Superior temporal gyrus (tissue), 1 donor: Measurements from ENCODE around the gene B4GALT3.

Source experiments
- DNase-seq: peaks from one replicate; pipeline ENCODE4 v3.0.0-alpha.2; 2016; ENCODE audit errors: extremely low spot score

Gene B4GALT3

DNA sequence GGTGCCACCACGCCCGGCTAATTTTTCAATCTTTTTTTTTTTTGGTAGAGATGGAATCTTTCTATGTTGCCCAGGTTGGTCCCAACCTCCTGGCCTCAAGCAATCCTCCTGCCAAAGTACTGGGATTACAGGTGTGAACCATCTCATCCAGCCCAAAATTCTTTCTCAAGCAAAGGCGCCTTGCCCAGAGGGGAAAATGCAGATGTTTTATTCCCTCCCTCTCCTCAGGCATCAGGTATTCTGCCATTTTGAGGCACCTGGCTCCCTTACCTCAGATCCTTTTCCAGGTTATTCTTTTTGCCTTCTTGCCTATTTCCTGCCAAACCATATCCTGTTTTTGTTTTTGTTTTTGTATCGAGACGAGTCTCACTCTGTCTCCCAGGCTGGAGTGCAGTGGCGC, 11.1 kb upstream of the B4GALT3 start:
- DNase-seq = no peak

DNA sequence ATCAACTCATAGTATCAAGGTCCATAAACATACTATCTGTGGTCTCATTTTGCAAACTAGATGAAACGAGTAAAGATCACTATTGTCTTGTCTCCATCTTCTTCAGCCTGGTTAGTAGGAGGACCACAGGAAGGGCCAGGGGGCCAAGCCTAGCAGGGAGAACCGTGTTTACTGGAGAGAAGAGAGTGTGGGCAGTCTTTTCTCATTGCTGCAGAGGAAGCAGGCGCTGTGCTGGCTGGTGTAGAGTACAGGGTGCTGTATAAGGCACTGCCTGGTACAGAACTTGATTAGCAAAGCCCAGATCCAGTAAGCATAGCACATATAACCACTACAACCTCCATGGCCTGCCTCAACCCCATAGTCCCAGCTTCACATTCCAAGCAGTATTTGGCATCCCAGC, 10.0 kb upstream of the B4GALT3 start:
- no peak for DNase-seq

DNA sequence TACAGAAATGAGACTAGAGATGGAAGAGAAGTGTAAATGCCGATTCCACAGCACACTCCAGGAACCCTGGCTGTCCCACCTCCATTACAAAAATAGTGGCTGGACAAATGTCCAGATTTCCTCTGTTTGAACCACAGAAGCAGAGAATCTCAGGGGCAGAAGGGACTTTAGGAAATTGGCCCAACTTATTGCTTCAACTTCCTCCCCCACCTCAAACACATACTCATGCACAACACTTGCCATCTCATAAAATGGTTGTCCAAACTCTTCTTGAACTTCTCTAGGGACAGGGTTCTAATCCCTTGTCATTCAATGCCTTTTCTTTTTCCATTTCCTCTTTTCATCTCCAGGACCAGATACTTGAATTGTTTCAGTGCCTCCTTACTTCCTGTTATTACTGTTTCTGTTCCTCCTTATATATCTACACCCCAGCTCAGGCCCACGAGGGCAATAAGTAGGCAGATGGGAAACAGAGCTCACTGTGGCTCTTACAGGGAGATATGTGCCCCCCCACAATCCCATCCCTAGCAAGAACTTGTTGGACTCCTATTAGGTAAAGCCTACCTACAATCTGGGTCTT, 8.5 kb upstream of the B4GALT3 start:
- no peak for DNase-seq

DNA sequence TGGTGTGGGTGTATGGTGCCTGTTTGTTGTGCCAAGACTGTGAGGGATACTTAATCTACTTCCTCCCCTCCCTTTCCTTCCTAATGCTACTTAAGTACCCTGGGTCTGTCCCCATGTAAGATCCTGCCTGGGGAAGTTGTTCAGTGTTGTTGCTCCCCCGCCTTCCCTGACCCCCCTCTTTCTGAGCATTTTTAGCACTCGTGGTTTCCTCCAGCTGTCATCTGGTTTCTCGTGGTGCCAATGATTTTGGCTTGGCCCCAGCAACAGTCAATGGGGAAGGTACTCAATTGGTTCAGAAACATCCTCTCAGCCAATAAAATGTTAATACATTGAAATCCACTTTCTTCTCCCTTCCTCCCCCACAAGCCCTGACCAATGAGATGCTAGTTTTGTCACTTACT, 8.0 kb upstream of the B4GALT3 start:
- DNase-seq = peak; percentile 71

DNA sequence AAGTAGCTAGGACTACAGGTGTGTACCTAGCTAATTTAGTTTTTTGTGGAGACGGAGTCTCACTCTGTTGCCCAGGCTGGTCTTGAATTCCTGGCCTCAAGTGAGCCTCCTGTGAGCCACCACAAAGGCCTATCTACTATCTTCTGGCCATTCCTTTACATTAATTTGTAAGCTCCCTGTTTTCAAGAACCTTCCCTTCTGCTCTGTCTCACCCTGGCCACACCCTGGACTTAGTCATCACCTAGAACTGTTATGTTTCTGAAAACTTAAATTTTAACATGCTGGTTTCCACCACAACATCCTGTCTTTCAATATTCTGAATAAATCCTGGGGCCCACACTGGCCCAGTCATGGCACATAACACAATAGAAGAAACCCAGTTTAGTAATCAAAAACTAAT, 4.9 kb upstream of the B4GALT3 start:
- DNase-seq = no peak

DNA sequence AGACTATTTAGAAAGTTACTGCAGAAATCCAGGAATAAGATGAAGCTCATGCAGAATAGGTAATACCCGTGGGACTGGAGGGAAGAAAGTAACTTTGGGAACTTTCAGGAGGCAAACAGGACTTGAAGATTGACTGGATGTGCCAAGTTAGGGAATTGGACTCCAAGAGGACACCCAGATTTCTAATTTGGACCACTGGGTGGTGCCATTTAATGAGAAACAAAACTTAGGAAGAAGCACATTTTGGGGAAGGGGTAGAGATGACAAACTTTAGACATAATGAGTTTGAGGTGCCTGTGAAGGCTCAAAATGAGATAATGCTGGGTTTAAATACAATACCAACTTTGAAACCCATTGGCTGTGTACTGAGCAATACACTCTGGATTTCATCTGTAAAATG, 3.3 kb upstream of the B4GALT3 start:
- no peak for DNase-seq

DNA sequence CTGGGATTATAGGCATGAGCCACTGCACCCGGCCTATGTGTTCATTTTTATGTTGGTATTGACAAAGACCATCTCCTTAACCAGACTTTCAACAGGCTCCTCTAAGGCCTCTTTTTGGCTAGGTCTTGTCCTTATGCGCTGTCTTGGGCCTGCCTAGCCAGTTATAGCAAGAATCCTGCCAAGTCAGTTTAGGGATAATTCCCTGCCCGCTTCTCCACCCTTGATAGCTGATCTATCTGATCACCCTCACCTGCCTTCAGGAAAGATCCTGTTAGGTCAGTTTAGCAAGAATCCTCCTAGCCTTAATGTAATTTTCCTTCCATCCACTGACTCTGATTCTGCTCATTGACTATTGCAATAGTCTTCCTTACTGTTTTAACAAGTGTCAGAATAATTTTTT, 2.4 kb upstream of the B4GALT3 start:
- DNase-seq = no peak

DNA sequence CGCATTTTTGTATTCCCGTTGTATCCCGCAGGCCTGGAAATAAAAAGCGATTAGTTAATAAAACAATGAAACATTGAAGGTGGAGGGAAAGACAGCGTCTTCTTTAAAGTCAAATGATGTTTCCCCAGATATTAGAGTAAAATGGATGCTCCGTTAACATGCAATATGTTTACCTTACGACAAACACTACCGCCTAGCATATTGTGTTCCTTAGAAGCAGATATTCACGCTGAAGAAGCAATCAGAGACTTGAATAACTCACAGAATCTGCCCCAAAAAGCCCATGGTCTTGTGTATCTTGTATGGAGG, 583 bp upstream of the B4GALT3 start:
- no peak for DNase-seq

DNA sequence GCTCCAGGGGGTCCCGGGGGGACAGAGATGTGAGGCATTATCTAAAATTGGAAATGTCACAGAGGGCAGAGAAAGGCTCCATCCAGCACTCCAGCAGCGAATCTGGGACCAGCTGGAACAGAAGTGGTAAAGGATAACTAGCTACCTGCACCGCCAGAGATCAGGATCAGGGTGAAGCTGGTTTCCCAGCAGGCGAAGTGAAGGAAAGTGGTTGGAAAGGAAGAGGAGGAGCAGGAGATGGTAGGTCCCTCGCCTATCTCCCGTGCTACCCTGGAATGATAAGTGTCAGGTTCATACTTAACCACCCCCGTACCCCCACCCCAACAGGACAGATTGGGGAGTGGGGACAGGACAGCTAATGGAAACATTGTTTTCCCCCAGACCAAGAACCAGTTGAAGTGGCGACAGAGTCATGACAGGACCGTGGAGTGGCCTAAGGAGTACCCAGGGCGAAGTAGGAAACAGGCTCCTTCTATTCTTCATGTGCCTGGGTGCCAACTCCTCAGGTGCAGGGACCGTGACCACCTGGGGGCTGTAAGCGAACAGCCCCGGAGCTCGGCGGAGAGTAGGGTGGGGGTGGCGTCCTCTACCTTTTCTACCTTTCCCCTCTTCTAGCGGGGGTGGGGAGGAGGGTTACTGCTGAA, 717 bp downstream of the B4GALT3 start:
- DNase-seq = no peak

DNA sequence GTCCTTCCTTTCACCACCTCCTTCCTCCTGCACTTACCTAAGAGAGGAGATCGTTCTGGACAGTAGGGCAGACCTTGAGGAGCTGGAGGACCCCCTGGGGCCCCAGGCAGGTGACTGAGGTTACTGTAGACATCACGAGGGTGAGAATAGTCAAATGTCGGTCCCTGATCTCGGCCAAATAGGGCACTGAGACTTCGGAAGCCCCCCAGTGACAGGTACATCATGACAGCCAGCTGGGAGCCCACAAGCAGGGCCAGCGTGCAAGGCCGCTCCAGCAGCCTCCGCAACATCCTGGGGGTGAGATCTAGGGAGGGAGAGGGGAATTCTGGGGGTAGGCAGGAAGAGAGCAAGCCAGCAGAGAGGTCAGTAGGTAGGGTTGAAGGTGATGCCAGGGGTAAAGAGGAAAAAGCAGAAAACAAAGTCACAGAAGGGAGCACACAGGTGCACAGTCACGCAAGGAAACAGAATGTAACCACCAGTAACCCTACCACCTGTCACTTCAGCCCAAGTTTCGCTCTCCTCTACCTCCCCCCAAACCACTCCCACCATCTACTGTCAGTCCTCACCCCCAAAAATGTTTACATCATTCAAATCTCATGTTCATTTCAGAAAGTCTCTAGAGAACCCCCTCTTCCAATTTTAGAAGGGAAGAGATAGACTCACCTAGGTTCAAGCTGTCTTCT, 1.4 kb downstream of the B4GALT3 start:
- no peak for DNase-seq

DNA sequence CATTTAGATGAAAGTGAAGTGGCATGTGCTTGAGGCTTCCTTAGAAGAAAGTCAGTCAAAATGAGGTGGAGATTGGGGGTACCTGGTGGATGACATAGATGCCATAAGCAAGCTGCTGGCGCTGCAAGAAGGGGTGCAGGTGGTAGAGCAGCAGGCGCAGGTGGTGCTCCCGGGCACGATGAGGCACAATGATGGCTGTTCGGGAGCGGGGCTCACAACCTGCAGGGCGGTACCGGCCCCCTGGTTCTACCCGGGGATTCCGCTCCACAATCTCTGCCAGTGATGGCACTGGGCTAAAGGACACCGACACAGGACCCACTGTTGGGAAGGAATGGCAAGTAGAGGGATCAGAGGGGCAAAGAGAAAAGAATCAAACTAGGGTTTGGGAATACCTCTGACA, 2.4 kb downstream of the B4GALT3 start:
- no peak for DNase-seq

DNA sequence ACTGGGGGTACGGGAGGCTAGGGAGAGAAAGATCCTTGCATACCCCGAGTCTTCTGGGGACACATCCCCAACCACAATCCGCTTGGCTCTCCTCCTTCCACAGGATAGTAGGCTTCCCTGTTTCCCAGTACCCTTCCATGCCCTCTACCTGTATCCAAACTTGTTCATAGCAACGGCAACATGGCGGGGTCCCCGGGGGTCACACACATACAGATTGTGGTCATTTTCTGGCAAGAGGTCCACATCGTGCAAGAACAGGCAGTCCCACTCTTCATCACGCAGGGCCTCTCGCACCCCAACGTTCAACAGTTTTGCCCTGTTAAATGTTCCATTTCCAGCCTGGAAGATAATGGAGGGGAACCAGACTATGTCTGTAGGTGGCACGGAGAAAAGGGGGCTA, 3.6 kb downstream of the B4GALT3 start:
- DNase-seq = no peak

DNA sequence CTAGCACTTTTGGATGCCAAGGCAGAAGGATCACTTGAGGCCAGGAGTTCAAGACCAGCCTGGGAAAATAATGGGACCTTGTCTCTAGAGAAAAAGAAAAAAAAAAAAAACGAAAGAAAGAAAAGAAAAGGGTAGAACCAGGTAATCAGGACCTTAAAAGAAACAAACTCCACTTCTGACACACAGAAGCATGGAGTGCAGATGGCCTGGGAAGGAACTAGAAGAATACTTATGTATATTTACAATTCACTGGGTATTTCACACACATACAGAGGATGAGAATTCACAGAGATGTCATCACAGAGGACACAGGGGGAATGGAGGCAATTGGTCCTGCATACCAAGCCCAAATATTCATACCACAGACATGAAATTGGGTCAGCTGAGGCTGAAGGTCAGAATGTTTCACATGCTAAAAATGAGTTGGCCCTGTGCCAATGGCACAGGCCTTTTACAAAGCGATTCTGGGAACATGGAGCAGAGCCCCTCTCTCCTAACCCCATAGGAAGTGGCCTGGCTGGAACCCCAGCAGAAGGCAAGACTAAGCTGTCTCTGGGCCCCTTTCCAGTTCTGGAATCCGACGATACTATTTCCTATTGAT, 4.4 kb downstream of the B4GALT3 start:
- DNase-seq = no peak

DNA sequence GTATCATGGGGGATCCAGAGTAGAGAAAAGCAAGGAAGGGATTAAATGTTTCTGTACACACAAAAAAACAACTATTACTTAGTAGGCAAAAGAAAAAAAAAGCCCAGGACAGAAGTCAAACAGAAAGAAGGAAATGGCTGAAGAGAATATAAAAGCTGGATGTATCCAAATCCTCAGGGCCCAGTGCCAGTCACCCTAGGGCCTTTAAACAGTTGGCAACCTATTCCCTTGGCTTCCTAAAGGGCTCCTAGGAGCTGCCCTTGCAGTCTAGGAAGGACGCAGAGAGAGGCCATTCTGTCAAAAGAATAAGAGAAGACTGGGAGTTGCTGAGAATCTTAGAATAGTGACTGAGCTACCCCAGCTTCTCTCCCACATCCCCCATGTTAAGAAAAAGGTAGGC, 5.0 kb downstream of the B4GALT3 start:
- DNase-seq = no peak

DNA sequence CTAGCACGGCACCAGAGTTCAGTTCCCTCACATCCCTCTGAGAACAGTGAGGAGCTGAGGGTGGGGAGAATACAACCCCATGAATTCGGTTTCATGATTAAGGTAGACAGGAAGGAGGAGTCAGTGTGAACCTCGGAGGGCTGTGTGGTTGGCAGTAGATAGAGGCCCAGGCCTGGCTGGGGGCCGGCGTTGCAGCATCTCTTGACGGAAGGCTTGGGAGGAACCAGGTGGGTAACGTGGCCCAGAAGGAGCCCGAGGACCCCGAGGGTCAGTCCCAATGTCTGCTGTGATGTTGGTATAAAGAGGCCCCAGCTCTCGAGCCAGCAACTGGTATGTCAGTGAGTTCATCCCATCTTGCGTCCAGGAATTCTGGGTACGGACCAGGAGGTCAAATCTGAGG, 5.6 kb downstream of the B4GALT3 start:
- DNase-seq = no peak

DNA sequence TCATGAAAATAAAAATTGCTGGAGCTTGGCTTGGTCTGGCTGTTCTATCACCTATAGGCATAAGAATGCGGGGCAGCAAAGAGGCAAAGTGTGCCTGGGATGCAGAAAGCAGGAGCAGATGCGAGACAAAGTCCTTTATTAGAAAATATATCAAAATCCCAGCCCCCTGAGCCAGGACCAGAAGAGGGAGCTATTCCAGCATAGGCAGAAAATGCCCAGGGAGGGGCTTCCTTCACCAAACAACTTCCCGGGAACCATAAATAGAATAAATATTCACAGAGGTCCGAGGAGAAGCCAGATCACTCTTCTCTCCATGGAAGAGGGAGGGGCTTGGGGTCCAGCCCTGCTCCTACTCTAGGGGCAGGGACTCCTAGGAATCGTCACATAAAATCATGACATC, 6.1 kb downstream of the B4GALT3 start:
- no peak for DNase-seq

DNA sequence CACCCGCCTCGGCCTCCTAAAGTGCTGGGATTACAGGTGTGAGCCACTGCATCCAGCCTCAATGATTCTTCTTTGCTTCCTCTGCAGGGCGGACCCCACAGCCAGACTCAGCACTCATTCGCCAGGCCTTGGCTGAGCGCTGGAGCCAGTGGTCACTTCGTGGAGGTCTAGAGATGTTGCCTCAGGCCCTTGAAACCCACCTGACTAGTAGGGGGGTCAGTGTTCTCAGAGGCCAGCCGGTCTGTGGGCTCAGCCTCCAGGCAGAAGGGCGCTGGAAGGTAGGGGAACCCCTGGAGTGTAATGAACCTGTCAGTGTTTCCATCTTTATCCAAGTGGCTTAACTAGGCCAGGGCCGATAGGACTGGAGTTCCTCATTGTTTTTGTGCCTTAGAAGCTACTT, 8.4 kb downstream of the B4GALT3 start:
- DNase-seq = no peak

DNA sequence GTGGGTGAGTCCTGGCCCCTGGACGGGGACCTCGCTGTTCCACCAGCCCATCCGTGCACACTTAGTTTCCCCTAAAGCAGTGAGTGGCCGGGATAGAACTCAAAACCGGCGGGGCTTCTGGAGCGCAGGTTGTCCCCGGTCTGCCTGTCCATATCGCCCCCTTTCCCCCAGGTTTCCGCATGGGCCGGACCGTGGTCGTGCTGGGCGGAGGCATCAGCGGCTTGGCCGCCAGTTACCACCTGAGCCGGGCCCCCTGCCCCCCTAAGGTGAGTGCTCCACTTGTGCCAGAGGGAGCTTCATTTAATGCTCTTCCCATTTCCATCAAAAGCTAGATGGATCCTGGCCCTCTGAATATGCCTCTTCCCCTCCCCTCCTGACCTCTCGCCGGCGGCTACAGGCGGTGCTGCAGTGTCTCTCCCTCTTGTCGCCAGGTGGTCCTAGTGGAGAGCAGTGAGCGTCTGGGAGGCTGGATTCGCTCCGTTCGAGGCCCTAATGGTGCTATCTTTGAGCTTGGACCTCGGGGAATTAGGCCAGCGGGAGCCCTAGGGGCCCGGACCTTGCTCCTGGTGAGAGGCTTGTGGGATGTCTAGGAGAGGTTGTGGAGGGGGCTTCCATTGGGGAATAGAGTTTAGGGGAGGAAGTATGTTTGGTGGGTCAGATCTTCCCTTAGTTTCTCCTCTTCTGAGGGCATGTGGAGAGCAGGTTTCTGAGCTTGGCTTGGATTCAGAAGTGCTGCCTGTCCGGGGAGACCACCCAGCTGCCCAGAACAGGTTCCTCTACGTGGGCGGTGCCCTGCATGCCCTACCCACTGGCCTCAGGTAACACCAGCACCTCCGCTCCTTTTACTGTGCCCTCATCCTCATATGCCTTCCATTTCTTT, 10.4 kb downstream of the B4GALT3 start:
- DNase-seq = no peak

DNA sequence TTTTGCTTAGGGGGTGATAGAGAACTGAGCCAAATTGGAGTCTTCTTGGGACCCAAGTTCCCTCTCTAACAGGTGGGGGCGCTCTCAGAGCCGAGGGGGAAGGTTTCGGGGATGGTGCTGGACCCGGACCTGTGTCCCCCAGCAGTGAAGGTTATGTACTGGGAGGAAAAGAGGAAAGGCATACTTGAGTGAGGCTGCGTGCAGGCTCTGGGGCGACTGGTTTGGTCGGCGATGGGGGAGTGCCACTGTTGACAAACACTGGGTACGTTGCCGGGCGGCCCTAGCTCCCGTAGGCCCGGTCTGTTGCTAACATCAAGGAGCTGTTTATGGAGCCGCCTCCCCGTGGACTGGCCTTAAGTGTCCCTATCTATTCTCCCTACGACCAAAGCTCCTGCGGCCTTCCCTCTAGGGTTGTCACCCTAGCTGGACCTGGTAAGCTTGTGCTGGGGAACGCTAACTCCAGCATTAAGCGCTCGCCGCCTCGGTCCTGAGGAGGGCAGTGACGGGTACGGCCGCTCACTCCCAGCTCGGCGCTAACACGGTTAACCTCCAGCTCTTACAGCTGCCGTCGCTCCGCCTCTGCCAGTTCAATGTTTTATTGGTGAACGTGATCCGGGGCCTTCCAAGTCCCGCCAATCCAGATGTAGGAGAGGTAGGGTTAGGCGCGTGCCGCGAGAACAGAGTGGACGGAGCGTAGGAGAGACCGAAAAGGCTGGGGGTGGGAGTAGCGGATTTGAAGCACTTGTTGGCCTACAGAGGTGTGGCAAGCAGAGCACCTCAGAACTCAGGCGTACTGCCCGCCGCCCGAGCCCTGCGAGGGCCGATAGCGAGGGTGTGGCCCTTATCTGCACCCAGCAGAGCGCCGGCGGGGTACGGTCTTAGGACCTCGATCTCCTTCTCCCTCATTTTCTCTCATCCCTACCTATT, 11.3 kb downstream of the B4GALT3 start, which contains the start of gene PPOX:
TSS of gene PPOX (plus strand) at position 685 of the 927 bp plus-strand sequence. CDS start 422 bp downstream, outside the sequence.
- peak; percentile 99 for DNase-seq

DNA sequence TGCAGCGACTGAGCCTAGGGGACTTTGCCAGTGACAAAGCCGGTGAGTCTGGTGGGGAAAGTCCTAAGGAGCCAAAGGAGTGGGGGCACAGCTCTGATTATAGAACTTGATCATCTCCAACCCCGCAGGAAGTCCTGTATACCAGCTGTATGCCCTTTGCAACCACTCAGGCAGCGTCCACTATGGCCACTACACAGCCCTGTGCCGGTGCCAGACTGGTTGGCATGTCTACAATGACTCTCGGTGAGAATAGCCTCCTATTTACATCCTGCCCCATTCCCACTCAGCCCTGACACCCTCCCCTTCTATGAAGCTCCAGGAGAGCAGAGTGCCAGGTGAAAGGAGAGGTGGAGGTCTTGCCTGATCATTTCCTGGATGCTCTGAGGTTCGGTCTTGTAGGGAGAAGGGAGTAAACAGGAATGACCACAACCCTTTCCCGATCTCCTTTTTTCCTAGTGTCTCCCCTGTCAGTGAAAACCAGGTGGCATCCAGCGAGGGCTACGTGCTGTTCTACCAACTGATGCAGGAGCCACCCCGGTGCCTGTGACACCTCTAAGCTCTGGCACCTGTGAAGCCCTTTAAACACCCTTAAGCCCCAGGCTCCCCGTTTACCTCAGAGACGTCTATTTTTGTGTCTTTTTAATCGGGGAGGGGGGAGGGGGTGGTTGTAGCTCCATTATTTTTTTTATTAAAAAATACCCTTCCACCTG, 12.3 kb downstream of the B4GALT3 start:
- no peak for DNase-seq
